GM19043 (cell line): ENCODE data around the gene SPATA25.
"Not testable (repeated sequence)": the region's sequence is repeated elsewhere in the genome, so short reads cannot be mapped to it uniquely, and the experiment has no call there.

Experiments
- ATAC-seq: cut with Tn5 transposase; IDR thresholded peaks from one replicate; pipeline ENCODE4 v1.9.1; 2021; ENCODE audit warnings: low read depth; ENCODE audit not compliant: unreplicated experiment

SPATA25 gene

DNA sequence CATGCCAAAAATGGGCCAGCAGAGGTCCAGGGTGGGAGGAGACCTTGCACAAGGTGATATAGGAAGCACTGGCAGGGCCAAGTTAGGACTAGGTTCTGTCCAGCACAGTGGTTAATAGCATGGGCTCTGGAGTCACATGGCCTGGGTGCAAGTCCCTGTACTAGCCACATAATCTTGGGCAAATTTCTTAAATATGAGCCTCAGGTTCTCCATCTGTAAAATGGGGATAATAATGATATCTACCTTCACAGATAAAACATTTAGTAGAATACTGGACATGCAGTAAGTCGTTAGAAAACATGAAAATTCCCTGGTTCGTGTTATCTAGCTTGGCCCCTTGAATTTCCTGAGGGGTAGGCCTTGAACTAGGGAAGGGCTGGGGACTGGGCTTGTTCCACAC is 9.9 kb upstream of the SPATA25 start:
- no peak for ATAC-seq

GRCh38 chr20:45896641-45897161 is 9.3 kb upstream of the SPATA25 start:
- no peak for ATAC-seq

DNA sequence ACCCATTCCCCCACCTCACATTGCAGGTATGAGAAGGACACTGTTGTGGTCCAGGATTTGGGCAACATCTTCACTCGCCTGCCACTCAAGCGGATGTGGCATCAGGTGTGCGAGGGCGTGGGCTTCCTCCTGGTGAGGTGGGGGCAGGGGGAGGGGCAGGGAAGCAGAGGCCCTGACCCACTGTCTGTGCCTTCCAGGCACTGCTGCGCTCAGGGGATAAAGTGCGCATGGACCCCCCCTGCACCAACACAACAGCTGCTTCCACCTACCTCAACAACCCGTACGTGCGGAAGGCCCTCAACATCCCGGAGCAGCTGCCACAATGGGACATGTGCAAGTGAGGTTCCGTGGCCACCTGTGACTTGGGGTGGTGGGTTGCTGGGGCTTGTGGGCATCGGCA is 7.4 kb upstream of the SPATA25 start:
- ATAC-seq = no peak

DNA sequence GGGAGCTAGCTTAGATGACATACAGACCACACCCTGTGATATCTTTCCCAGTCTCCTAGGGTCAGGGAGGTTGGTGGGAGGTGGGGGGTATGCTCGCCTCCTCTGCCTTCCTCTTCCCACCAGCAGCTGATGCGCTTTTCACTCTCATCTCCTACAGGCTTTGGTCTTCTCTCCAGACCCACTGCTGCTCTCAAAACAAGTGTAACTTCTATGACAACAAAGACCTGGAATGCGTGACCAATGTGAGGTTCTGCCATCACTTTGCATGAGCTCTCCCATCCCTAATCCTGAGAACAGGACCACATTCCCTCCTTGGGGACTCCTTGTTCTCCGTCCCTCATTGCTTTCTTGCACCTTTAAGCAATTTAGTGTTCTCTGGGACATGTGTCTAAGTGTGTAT is 6.4 kb upstream of the SPATA25 start:
- no peak for ATAC-seq

DNA sequence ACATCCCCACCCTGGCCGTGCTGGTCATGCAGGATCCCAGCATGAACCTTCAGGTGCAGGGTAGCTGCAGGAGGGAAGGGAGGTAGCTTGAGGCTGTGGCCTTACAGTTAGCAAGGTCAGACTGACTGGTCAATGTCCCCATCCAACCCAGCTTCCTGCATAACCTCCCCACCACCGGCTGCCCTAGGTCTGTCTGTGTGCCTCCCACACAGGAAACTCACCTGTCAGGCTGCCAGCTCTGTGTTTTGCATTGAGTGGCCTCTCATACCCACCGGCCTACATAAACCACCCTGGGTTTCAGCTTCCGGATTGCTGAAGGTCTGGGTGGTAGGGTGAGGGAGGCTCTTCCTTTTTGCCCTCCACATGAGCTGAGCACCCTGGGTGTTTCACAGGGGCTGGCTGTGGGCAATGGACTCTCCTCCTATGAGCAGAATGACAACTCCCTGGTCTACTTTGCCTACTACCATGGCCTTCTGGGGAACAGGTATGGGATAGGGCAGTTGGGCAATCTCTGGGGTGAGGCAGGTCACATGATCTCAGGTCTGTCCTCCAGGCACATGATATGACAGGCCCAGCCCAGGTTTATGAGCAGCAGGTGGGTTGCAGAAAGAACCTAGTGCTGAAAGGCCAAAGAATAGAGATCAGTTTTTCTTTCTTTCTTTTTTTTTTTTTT is 5.5 kb upstream of the SPATA25 start:
- ATAC-seq = no peak

DNA sequence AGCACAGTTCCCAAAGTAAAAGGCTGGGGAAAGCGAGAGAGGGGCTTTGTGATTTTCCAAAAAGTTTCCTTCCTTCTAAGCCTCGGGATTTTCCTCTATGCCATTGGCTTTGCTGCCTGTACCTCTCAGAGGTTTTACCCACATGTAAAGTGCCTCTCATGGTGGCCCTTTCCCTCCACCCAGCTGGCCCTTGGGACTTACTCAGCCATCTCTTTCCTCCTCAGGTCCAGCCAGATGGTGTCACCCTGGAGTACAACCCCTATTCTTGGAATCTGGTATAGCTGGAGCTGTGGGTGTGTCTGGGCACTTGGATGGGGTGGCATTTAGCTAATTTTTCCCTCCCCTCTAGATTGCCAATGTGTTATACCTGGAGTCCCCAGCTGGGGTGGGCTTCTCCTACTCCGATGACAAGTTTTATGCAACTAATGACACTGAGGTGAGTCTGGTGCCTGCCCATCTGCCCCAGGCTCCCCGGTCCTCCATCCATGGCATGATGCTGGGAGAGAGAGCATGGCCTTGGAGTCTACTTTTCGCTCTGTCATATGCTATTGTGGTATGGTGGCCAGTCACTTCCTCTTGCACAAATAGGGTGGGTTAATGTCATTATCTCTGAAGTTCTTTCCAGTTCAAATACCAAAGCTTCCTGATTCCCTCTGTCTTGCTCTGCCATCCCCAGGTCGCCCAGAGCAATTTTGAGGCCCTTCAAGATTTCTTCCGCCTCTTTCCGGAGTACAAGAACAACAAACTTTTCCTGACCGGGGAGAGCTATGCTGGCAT is 4.8 kb upstream of the SPATA25 start:
- no peak for ATAC-seq

- ATAC-seq = peak; percentile 70
Observed at GRCh38 chr20:45890985-45891983, 3.9 kb upstream of the SPATA25 start, which contains the start of the genes CTSA and NEURL2. CTSA (plus strand) TSS chr20:45891335; CDS start chr20:45891569, 234 bp downstream. NEURL2 (minus strand) TSS chr20:45891208; CDS start chr20:45890991, 217 bp downstream.

DNA sequence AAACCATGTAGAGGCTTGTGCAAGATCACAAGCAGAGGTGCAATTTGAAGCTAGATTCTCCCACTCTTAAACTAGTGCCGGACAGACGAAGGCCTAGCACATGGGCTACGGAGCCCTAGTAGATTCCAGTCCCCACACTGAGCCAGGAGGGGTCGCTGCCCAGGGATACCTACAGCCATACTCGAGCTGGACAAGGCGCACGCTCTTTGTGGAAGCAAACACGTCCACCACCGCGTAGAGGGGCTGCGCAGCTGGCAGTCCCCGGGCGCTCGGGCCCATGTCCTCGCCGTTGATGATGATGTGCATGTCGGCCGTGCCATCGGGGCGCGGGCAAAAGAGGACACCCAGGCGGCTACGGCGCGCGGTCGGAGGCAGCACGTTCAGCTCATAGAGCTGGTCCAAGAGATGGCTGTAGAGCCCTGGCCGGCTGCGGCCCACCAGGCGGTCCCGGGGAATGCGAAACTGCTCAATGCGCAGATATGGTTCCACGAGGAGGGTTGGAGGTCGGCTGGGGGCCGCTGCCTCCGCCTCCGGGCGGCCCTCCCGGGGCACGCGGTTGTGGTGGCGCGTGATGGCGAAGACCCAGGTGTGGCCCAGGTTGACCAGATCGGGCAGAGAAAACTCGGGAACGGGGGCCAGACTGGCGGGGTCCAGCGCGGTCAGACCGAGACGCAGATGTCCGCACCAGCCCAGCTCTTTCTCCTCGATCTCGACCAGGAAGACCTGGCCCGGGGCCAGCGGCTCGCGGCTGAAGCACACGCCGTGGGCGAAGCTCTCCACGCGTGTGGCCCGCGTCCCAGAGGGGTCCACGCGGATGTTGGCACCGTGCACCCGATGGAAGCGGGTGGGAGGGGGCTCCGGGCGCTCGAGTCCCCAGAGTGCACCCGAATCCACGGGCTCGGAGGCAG is 2.9 kb upstream of the SPATA25 start:
- no peak for ATAC-seq

GRCh38 chr20:45888681-45889080 is 1.3 kb upstream of the SPATA25 start:
- no peak for ATAC-seq

GRCh38 chr20:45886590-45887345 is 654 bp downstream of the SPATA25 start:
- ATAC-seq = no peak

DNA sequence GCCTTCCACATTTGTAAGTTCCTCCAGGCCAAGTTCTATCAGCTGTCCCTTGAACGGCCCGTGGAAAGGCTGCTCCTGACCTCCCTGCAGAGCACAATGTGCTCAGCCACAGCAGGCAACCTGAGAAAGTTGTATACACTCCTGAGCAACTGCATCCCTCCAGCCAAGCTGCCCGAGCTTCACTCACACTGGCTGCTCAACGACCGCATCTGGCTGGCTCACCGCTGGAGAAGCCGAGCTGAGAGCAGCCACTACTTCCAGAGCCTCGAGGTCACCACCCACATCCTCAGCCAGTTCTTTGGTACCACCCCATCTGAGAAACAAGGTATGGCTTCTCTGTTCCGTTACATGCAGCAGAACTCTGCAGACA is 4.3 kb downstream of the SPATA25 start:
- ATAC-seq = no peak

DNA sequence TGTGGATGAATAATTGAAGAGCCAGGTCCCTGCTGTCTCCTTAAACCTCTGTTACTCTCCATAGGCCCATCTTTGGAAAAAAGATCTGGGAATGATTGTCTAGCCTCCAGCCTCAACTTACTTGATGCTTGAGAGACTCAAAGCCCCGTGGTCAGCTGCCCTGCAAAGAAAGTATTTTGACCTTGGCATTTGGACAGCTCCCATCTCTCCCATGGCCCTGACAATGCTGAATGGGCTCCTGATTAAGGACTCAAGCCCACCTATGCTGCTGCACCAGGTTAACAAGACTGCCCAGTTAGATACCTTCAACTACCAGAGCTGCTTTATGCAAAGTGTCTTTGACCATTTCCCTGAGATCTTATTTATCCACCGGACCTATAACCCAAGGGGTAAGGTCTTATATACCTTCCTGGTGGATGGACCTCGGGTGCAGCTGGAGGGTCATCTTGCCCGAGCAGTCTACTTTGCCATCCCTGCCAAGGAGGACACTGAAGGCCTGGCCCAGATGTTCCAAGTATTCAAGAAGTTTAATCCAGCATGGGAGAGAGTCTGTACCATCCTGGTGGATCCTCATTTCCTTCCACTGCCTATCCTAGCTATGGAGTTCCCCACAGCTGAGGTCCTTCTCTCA is 4.8 kb downstream of the SPATA25 start:
- ATAC-seq = no peak

- peak; percentile 97 for ATAC-seq
Observed at GRCh38 chr20:45880988-45881788, 6.2 kb downstream of the SPATA25 start, which contains the start of gene ZSWIM1. ZSWIM1 (plus strand) TSS chr20:45881227; CDS start chr20:45882593, 1,366 bp downstream.

DNA sequence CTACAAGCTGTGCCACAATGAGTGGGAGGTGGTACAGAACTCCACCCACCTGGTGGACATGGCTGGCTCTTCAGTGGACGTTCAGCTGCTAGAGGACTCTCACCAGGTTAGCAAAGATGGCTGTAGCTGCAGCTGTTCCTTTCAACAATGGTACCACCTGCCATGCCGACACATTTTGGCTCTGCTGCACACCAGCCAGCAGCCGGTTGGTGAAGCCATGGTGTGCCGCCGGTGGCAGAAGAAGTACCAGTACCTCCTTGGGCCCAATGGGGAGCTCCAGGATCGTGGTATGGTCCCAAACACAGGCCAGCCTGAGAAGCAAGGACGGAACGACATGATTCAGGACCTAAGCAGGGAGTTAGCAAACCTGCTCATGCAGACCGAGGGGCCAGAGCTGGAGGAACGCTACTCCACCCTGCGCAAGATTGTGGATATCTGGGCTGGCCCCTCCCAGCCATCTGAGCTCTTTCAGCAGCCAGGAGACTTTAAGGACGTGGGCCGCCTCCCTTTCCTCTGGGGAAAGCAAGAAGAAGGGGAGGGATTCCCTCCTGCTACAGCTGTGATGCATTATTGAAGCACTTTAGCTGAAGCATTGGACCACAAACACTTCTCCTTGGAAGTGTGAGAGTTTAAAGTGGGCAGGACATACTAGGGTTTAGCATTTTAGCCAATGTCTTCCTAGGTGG is 9.2 kb downstream of the SPATA25 start:
- ATAC-seq = no peak

GRCh38 chr20:45874576-45874975 is 12.8 kb downstream of the SPATA25 start:
- no peak for ATAC-seq

- not testable (repeated sequence) for ATAC-seq
Observed at GRCh38 chr20:45874104-45874481, 13.3 kb downstream of the SPATA25 start.
